ENCODE results near the gene TBC1D1. TPM values are rescaled to one million over a fixed set of nuclear protein-coding genes. Genes with fewer than 3 reads are reported as not detected.

Gene TBC1D1
- total RNA-seq, 1 experiment from 2014 or later: 106 TPM

- Histone ChIP-seq H3K4me3 (no peak overlapping the region), H3F3A (ENCODE audit: insufficient read depth, low read depth) (no peaks in the 10 kb centered on the region), H2AFZ (no peak overlapping the region), H3K79me2 (ENCODE audit: low read depth) (no peaks in the 10 kb centered on the region), H3K27me3 (ENCODE audit: insufficient read depth, low read depth) (no peaks in the 10 kb centered on the region), H3K9me2 (ENCODE audit: insufficient read depth) (no peaks in the 10 kb centered on the region), H3K9me3 (ENCODE audit: insufficient read depth, low read depth) (no peaks in the 10 kb centered on the region), H3K4me2 (no peak overlapping the region), H3K36me3 (ENCODE audit: low read depth) (no peaks in the 10 kb centered on the region), H4K20me1 (ENCODE audit: insufficient read depth) (no peaks in the 10 kb centered on the region), H3K4me1 (replicated peaks; ENCODE audit: insufficient read depth) (no peaks in the 10 kb centered on the region), H3K27ac (no peak overlapping the region)
- ChIA-PET POLR2A (ENCODE audit: unreplicated experiment) (no interaction called here), CTCF (no interaction called here)
- no peak for DNase-seq
- BruUV-seq (replicated peaks): no TSS peak
- intact Hi-C loops (cut with micrococcal nuclease; ENCODE audit: unreplicated experiment): no loop called here
- TF ChIP-seq, protein P1, sequence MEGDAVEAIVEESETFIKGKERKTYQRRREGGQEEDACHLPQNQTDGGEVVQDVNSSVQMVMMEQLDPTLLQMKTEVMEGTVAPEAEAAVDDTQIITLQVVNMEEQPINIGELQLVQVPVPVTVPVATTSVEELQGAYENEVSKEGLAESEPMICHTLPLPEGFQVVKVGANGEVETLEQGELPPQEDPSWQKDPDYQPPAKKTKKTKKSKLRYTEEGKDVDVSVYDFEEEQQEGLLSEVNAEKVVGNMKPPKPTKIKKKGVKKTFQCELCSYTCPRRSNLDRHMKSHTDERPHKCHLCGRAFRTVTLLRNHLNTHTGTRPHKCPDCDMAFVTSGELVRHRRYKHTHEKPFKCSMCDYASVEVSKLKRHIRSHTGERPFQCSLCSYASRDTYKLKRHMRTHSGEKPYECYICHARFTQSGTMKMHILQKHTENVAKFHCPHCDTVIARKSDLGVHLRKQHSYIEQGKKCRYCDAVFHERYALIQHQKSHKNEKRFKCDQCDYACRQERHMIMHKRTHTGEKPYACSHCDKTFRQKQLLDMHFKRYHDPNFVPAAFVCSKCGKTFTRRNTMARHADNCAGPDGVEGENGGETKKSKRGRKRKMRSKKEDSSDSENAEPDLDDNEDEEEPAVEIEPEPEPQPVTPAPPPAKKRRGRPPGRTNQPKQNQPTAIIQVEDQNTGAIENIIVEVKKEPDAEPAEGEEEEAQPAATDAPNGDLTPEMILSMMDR (conservative IDR thresholded peaks at IDR 0.05): no peak
- TF ChIP-seq EZH2 (IDR thresholded peaks at IDR 0.05; ENCODE audit: low read depth): no peak
Observed at GRCh38 chr4:37928426-37929416, 37.8 kb downstream of the TBC1D1 start.

GRCh38 chr4:37934096-37934495 lies 43.2 kb downstream of the TBC1D1 start:
- intact Hi-C loops (cut with micrococcal nuclease; ENCODE audit: unreplicated experiment): no loop called here
- H4K20me1 ChIP-seq (ENCODE audit: insufficient read depth): no peaks in the 10 kb centered on the region
- H3K4me1 ChIP-seq (replicated peaks; ENCODE audit: insufficient read depth): no peaks in the 10 kb centered on the region
- ChIA-PET POLR2A (ENCODE audit: unreplicated experiment) (no interaction called here), CTCF (no interaction called here)
- H3K4me2 ChIP-seq: no peak overlapping the region
- no peaks in the 10 kb centered on the region for H3K36me3 ChIP-seq (ENCODE audit: low read depth)
- TF ChIP-seq, protein P1 (conservative IDR thresholded peaks at IDR 0.05): no peak
- no peak for TF ChIP-seq EZH2 (IDR thresholded peaks at IDR 0.05; ENCODE audit: low read depth)
- H3F3A ChIP-seq (ENCODE audit: insufficient read depth, low read depth): no peaks in the 10 kb centered on the region
- BruUV-seq (replicated peaks): no TSS peak
- no peaks in the 10 kb centered on the region for H3K9me2 ChIP-seq (ENCODE audit: insufficient read depth)
- no peak for DNase-seq
- H2AFZ ChIP-seq: no peak overlapping the region
- no peak overlapping the region for H3K27ac ChIP-seq
- H3K9me3 ChIP-seq (ENCODE audit: insufficient read depth, low read depth): no peaks in the 10 kb centered on the region
- H3K4me3 ChIP-seq: no peak overlapping the region
- no peaks in the 10 kb centered on the region for H3K27me3 ChIP-seq (ENCODE audit: insufficient read depth, low read depth)
- H3K79me2 ChIP-seq (ENCODE audit: low read depth): no peaks in the 10 kb centered on the region

- no peaks in the 10 kb centered on the region for H4K20me1 ChIP-seq (ENCODE audit: insufficient read depth)
- H2AFZ ChIP-seq: no peak overlapping the region
- H3K27me3 ChIP-seq (ENCODE audit: insufficient read depth, low read depth): no peaks in the 10 kb centered on the region
- H3K4me3 ChIP-seq: no peak overlapping the region
- no peaks in the 10 kb centered on the region for H3K79me2 ChIP-seq (ENCODE audit: low read depth)
- H3K4me2 ChIP-seq: no peak overlapping the region
- TF ChIP-seq, protein P1 (conservative IDR thresholded peaks at IDR 0.05): no peak
- H3K36me3 ChIP-seq (ENCODE audit: low read depth): no peaks in the 10 kb centered on the region
- no peaks in the 10 kb centered on the region for H3K4me1 ChIP-seq (replicated peaks; ENCODE audit: insufficient read depth)
- no peak overlapping the region for H3K27ac ChIP-seq
- DNase-seq: no peak
- CTCF ChIA-PET: no interaction called here
- no peaks in the 10 kb centered on the region for H3K9me3 ChIP-seq (ENCODE audit: insufficient read depth, low read depth)
- no peaks in the 10 kb centered on the region for H3F3A ChIP-seq (ENCODE audit: insufficient read depth, low read depth)
- POLR2A ChIA-PET (ENCODE audit: unreplicated experiment): no interaction called here
- intact Hi-C loops (cut with micrococcal nuclease; ENCODE audit: unreplicated experiment): no loop called here
- H3K9me2 ChIP-seq (ENCODE audit: insufficient read depth): no peaks in the 10 kb centered on the region
- BruUV-seq (replicated peaks): no TSS peak
Observed at GRCh38 chr4:37934609-37935008, 43.7 kb downstream of the TBC1D1 start.

Data from PC-9 (cell line).